CD14-positive monocyte (primary cell): Measurements from ENCODE around the gene SPTBN1. TPM values are rescaled to one million over a fixed set of nuclear protein-coding genes. Genes with fewer than 3 reads are reported as not detected.

Source experiments
- DNase-seq, 3 donors: peaks; one replicate each; pipeline ENCODE4 v3.0.0-alpha.2; 2011 to 2022
- H2AFZ ChIP-seq: 2 replicates; pipeline ENCODE4 v1.6.0; 2012; ENCODE audit warnings: mild to moderate bottlenecking, low read depth, low read length, inconsistent platforms; ENCODE audit not compliant: insufficient read depth, poor library complexity, severe bottlenecking
- H3K27ac ChIP-seq, 2 donors: 1 replicate in 1 of 2; 2 replicates in 1 of 2; pipeline ENCODE4 v1.5.1; 2012 to 2013; ENCODE audit warnings: low read length in 2 of 2, control low read depth in 1 of 2, inconsistent platforms in 1 of 2, low read depth in 1 of 2, mild to moderate bottlenecking in 1 of 2
- H3K27me3 ChIP-seq, 2 donors: one replicate each; pipeline versions ENCODE4 v1.6.0 to v1.6.1; 2011 to 2013; ENCODE audit warnings: low read length in 2 of 2; ENCODE audit not compliant: control insufficient read depth in 2 of 2, insufficient read depth in 2 of 2
- H3K36me3 ChIP-seq, 2 donors: replicated peaks in 1 of 2; 1 replicate in 1 of 2; 2 replicates in 1 of 2; pipeline versions ENCODE4 v1.5.1 to v1.6.1; 2012 to 2013; ENCODE audit warnings: low read length in 2 of 2, control low read depth in 1 of 2, inconsistent platforms in 1 of 2, mild to moderate bottlenecking in 1 of 2; ENCODE audit not compliant: insufficient read depth in 2 of 2, control insufficient read depth in 1 of 2
- H3K4me1 ChIP-seq, 2 donors: 1 replicate in 1 of 2; 2 replicates in 1 of 2; pipeline versions ENCODE4 v1.5.1 to v1.6.1; 2012 to 2013; ENCODE audit warnings: low read length in 2 of 2, control low read depth in 1 of 2, inconsistent platforms in 1 of 2, mild to moderate bottlenecking in 1 of 2, moderate library complexity in 1 of 2; ENCODE audit not compliant: insufficient read depth in 2 of 2, control insufficient read depth in 1 of 2
- H3K4me2 ChIP-seq: replicated peaks from 2 replicates; pipeline ENCODE3; 2012; ENCODE audit warnings: low read length, moderate library complexity, mild to moderate bottlenecking; ENCODE audit not compliant: poor library complexity, severe bottlenecking; ENCODE audit errors: extremely low read depth
- H3K4me3 ChIP-seq, 3 experiments: fragments of 200-600 bp in 1 of 3; sonication (generic) in 1 of 3; replicated peaks in 1 of 3; 1 replicate in 2 of 3; 2 replicates in 1 of 3; pipeline ENCODE4 v1.5.1; 2011 to 2013; ENCODE audit warnings: low read length in 3 of 3, mild to moderate bottlenecking in 3 of 3, control low read depth in 2 of 3, low read depth in 2 of 3, inconsistent platforms in 1 of 3, moderate library complexity in 1 of 3
- H3K79me2 ChIP-seq: 2 replicates; pipeline ENCODE4 v1.6.0; 2012; ENCODE audit warnings: mild to moderate bottlenecking, control low read depth, inconsistent platforms, low read length, moderate library complexity; ENCODE audit not compliant: insufficient read depth
- H3K9ac ChIP-seq: 2 replicates; pipeline ENCODE4 v1.6.0; 2017; ENCODE audit warnings: low read length, mild to moderate bottlenecking; ENCODE audit not compliant: insufficient read depth, poor library complexity, severe bottlenecking
- H3K9me3 ChIP-seq, 2 donors: replicated peaks in 1 of 2; 1 replicate in 1 of 2; 2 replicates in 1 of 2; pipeline versions ENCODE4 v1.5.1 to v1.6.1; 2012 to 2013; ENCODE audit warnings: low read length in 2 of 2, control low read depth in 1 of 2; ENCODE audit not compliant: control insufficient read depth in 1 of 2, insufficient read depth in 1 of 2
- H4K20me1 ChIP-seq: 2 replicates; pipeline ENCODE4 v1.6.0; 2012; ENCODE audit warnings: mild to moderate bottlenecking, low read length, control low read depth, moderate library complexity; ENCODE audit not compliant: insufficient read depth
- H3K27ac Mint-ChIP-seq, 7 donors: one replicate each; pipeline ENCODE4 v1.8.0; 2020; ENCODE audit warnings: mild to moderate bottlenecking in 7 of 7, mixed read lengths in 7 of 7, moderate library complexity in 6 of 7, inconsistent platforms in 2 of 7
- H3K27me3 Mint-ChIP-seq, 3 donors: one replicate each; pipeline ENCODE4 v1.8.0; 2021 to 2022; ENCODE audit warnings: low read depth in 3 of 3, mild to moderate bottlenecking in 3 of 3, mixed read lengths in 3 of 3, moderate library complexity in 3 of 3, inconsistent platforms in 1 of 3
- H3K36me3 Mint-ChIP-seq, 2 donors: one replicate each; pipeline ENCODE4 v1.8.0; 2020; ENCODE audit warnings: mixed read lengths in 2 of 2, inconsistent platforms in 1 of 2, mild to moderate bottlenecking in 1 of 2
- H3K4me1 Mint-ChIP-seq: one replicate; pipeline ENCODE4 v1.8.0; 2020; ENCODE audit warnings: mild to moderate bottlenecking, mixed read lengths
- H3K4me3 Mint-ChIP-seq, 2 donors: one replicate each; pipeline ENCODE4 v1.8.0; 2020; ENCODE audit warnings: mild to moderate bottlenecking in 2 of 2, mixed read lengths in 2 of 2, moderate library complexity in 1 of 2
- H3K9me3 Mint-ChIP-seq, 7 donors: one replicate each; pipeline ENCODE4 v1.8.0; 2020 to 2022; ENCODE audit warnings: mixed read lengths in 7 of 7, mild to moderate bottlenecking in 6 of 7, moderate library complexity in 6 of 7, inconsistent platforms in 2 of 7
- WGBS: methylation state at CpG from one replicate; pipeline ENCODE4 v1.1.5; 2013; ENCODE audit warnings: missing lambda C conversion rate; ENCODE audit not compliant: insufficient coverage; 5-methylcytosine and 5-hydroxymethylcytosine counted together
- intact Hi-C, 2 donors: fragments of 100-400 bp; cut with micrococcal nuclease; formaldehyde crosslinking; loops; one replicate each; pipeline versions ENCODE4 v1.15.0 to v1.15.1; 2023
- polyA plus RNA-seq, 3 donors: library from polyadenylated mRNA; depleted of rRNA in 1 of 3; unstranded in 2 of 3; stranded (reverse) in 1 of 3; fragments of 300-500 nt in 2 of 3; fragments of >200 nt in 1 of 3; fragmentation: Illumina TruSeq in 2 of 3; gene quantifications; 1 replicate in 2 of 3; 2 replicates in 1 of 3; pipeline ENCODE4 v1.2.3, GENCODE V29; 2012 to 2021
- TF ChIP-seq, protein P1 (sequence below): fragments of 200-600 bp; IDR thresholded peaks from one replicate; pipeline ENCODE4 v1.8.0; 2022; ENCODE audit warnings: antibody characterized with exemption, mild to moderate bottlenecking

SPTBN1 gene
- polyA plus RNA-seq, 3 donors: 0.79 to 2.8 (median 1.7) TPM

DNA sequence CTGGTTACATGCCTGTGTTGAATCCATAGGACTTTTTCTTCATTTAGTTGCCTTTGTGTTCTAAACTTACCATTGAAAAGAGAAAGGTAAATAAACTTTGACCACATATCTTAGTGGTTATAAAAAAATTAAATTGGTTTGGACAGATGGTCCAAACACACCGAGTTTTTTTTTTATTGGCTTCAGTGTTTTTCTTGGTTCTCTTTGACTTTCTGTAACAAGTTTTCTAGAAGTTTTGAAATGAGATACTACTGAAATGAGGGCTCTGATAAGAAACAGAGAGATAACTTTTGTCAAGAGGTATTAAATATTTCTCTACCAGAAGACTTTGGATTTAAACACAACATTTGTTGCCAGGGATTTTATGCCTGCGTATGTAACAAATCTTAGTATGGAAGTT lies 20.7 kb downstream of the SPTBN1 start:
- Histone ChIP-seq H3K36me3 (no peaks in the 10 kb centered on the region), H3K4me1 (no peaks in the 10 kb centered on the region), H3K27me3 (no peaks in the 10 kb centered on the region), H4K20me1 (no peaks in the 10 kb centered on the region), H3K9ac (no peak overlapping the region), H3K9me3 (peaks cover 13 to 17% of the 10 kb centered on the region in 2 donors), H3K4me3 (no peak overlapping the region), H3K79me2 (no peaks in the 10 kb centered on the region), H3K4me2 (no peak overlapping the region), H3K27ac (no peak overlapping the region), H2AFZ (no peak overlapping the region)
- peaks cover 0 to 2% (median 1%) of the 10 kb centered on the region in 3 donors for H3K27me3 Mint-ChIP-seq
- H3K4me1 Mint-ChIP-seq: no peaks in the 10 kb centered on the region
- no peak overlapping the region for H3K27ac Mint-ChIP-seq
- no peak overlapping the region for H3K4me3 Mint-ChIP-seq
- TF ChIP-seq, protein P1, sequence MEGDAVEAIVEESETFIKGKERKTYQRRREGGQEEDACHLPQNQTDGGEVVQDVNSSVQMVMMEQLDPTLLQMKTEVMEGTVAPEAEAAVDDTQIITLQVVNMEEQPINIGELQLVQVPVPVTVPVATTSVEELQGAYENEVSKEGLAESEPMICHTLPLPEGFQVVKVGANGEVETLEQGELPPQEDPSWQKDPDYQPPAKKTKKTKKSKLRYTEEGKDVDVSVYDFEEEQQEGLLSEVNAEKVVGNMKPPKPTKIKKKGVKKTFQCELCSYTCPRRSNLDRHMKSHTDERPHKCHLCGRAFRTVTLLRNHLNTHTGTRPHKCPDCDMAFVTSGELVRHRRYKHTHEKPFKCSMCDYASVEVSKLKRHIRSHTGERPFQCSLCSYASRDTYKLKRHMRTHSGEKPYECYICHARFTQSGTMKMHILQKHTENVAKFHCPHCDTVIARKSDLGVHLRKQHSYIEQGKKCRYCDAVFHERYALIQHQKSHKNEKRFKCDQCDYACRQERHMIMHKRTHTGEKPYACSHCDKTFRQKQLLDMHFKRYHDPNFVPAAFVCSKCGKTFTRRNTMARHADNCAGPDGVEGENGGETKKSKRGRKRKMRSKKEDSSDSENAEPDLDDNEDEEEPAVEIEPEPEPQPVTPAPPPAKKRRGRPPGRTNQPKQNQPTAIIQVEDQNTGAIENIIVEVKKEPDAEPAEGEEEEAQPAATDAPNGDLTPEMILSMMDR: no peak
- DNase-seq: no peak
- no CpG with 5 or more reads among the region's 2 CpGs for WGBS
- peaks cover 1 to 27% (median 18%) of the 10 kb centered on the region in 7 donors for H3K9me3 Mint-ChIP-seq
- intact Hi-C loops: no loop called here
- no peaks in the 10 kb centered on the region for H3K36me3 Mint-ChIP-seq

DNA sequence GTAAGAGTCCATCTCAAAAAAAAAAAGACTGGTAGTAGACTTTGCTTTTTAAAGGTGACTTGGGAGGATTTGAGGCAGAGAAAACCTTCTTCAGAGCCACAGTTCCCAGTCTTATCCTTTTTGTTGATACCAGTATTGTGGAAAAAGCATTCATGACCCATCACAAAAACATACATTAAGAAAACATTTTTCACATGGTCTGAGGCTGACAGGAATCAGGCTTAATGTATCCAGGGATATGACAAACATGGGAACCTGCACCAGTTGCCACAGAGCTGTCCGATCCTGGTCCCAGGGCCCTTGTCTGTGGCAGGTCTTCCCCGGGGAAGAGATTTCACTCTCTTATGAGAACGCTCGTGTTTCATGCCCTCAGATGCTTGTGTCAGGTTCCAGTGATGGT lies 21.8 kb downstream of the SPTBN1 start:
- Mint-ChIP-seq H3K9me3 (peaks cover 1 to 30% (median 18%) of the 10 kb centered on the region in 7 donors), H3K36me3 (no peaks in the 10 kb centered on the region), H3K27ac (no peak overlapping the region), H3K4me3 (no peak overlapping the region), H3K27me3 (peaks cover 0 to 2% (median 1%) of the 10 kb centered on the region in 3 donors), H3K4me1 (no peaks in the 10 kb centered on the region)
- Histone ChIP-seq H3K9ac (no peak overlapping the region), H3K4me1 (no peaks in the 10 kb centered on the region), H3K27ac (no peak overlapping the region), H2AFZ (no peak overlapping the region), H3K27me3 (no peaks in the 10 kb centered on the region), H4K20me1 (no peaks in the 10 kb centered on the region), H3K4me3 (no peak overlapping the region), H3K4me2 (no peak overlapping the region), H3K9me3 (peaks cover 13 to 17% of the 10 kb centered on the region in 2 donors), H3K36me3 (no peaks in the 10 kb centered on the region), H3K79me2 (no peaks in the 10 kb centered on the region)
- no peak for DNase-seq
- intact Hi-C loops: no loop called here
- 100% methylated on average over 1 of the region's 4 CpGs for WGBS
- TF ChIP-seq, protein P1: no peak
